B cell (primary cell): ENCODE measurements around the gene OIT3. TPM values are rescaled to one million over a fixed set of nuclear protein-coding genes. Genes with fewer than 3 reads are reported as not detected.

Experiments used
- ATAC-seq: fragments of 200-7000 bp; cut with Tn5 transposase; one replicate; pipeline ENCODE4 v1.10.0; 2021; ENCODE audit warnings: low read depth, mild to moderate bottlenecking, moderate number of reproducible peaks, moderate library complexity
- CTCF ChIA-PET: fragments of 350-600 bp; sonication (Branson Sonifier 250); formaldehyde crosslinking; loops from one replicate; lab custom pipeline; 2021; ENCODE audit warnings: antibody characterized with exemption, inconsistent platforms; lab: Charles Lee
- POLR2A ChIA-PET: fragments of 350-600 bp; sonication (Branson Sonifier 250); formaldehyde crosslinking; loops from one replicate; lab custom pipeline; 2021; ENCODE audit warnings: antibody characterized with exemption; lab: Charles Lee
- DNase-seq: peaks from one replicate; pipeline ENCODE4 v3.0.0; 2013
- H2AFZ ChIP-seq: 2 replicates; pipeline ENCODE4 v1.6.1; 2012; ENCODE audit warnings: mild to moderate bottlenecking, low read depth, low read length; ENCODE audit not compliant: insufficient read depth, poor library complexity, severe bottlenecking
- H3K27ac ChIP-seq, 2 donors: 1 replicate in 1 of 2; 2 replicates in 1 of 2; pipeline ENCODE4 v1.5.1; 2012 to 2013; ENCODE audit warnings: low read length in 2 of 2, mild to moderate bottlenecking in 2 of 2, moderate library complexity in 1 of 2
- H3K27me3 ChIP-seq, 4 experiments: fragments of 200-600 bp in 1 of 4; sonication (generic) in 1 of 4; replicated peaks in 1 of 4; 1 replicate in 2 of 4; 2 replicates in 2 of 4; pipeline versions ENCODE4 v1.6.1 to v1.7.0; 2013 to 2016; ENCODE audit warnings: low read length in 3 of 4, mild to moderate bottlenecking in 2 of 4, mixed read lengths in 1 of 4, moderate library complexity in 1 of 4; ENCODE audit not compliant: insufficient read depth in 4 of 4, control insufficient read depth in 3 of 4; ENCODE audit errors: control extremely low read depth in 1 of 4
- H3K36me3 ChIP-seq, 2 experiments: replicated peaks in 1 of 2; 1 replicate in 1 of 2; 2 replicates in 1 of 2; pipeline versions ENCODE4 v1.6.1 to v1.7.1; 2013; ENCODE audit warnings: low read length in 1 of 2; ENCODE audit not compliant: insufficient read depth in 2 of 2, control insufficient read depth in 1 of 2; ENCODE audit errors: control extremely low read depth in 1 of 2, extremely low read depth in 1 of 2
- H3K4me1 ChIP-seq, 2 donors: fragments of 200-600 bp in 1 of 2; sonication (generic) in 1 of 2; 1 replicate in 1 of 2; 2 replicates in 1 of 2; pipeline versions ENCODE4 v1.5.1 to v1.6.1; 2013 to 2017; ENCODE audit warnings: low read length in 2 of 2; ENCODE audit not compliant: control insufficient read depth in 2 of 2, insufficient read depth in 2 of 2
- H3K4me2 ChIP-seq: replicated peaks from 2 replicates; pipeline ENCODE3; 2012; ENCODE audit warnings: mild to moderate bottlenecking, low read depth, low read length; ENCODE audit not compliant: poor library complexity, severe bottlenecking
- H3K4me3 ChIP-seq, 5 experiments: fragments of 200-600 bp in 1 of 5; sonication (generic) in 1 of 5; 1 replicate in 3 of 5; 2 replicates in 2 of 5; pipeline versions ENCODE4 v1.5.1 to v1.7.0; 2011 to 2016; ENCODE audit warnings: low read length in 4 of 5, mild to moderate bottlenecking in 4 of 5, low read depth in 2 of 5, control low read depth in 1 of 5, moderate library complexity in 1 of 5; ENCODE audit not compliant: insufficient read depth in 1 of 5; ENCODE audit errors: control extremely low read depth in 1 of 5, extremely low read depth in 1 of 5
- H3K79me2 ChIP-seq: fragments of 200-600 bp; sonication (generic); one replicate; pipeline ENCODE4 v1.6.0; 2016; ENCODE audit warnings: low read length; ENCODE audit not compliant: control insufficient read depth, insufficient read depth
- H3K9ac ChIP-seq: fragments of 200-600 bp; sonication (generic); 2 replicates; pipeline ENCODE4 v1.6.1; 2017; ENCODE audit warnings: mild to moderate bottlenecking, low read length, moderate library complexity
- H3K9me3 ChIP-seq, 3 donors: one replicate each; pipeline versions ENCODE4 v1.6.1 to v1.7.1; 2013; ENCODE audit warnings: low read length in 2 of 3; ENCODE audit not compliant: control insufficient read depth in 2 of 3, insufficient read depth in 1 of 3; ENCODE audit errors: control extremely low read depth in 1 of 3
- H4K20me1 ChIP-seq: 2 replicates; pipeline ENCODE4 v1.6.0; 2012; ENCODE audit warnings: mild to moderate bottlenecking, low read length; ENCODE audit not compliant: insufficient read depth, control insufficient read depth, poor library complexity, severe bottlenecking
- H3K27ac Mint-ChIP-seq: one replicate; pipeline ENCODE4 v1.8.0; 2021; ENCODE audit warnings: mixed read lengths
- H3K27me3 Mint-ChIP-seq: one replicate; pipeline ENCODE4 v1.8.0; 2021; ENCODE audit warnings: mixed read lengths
- H3K4me1 Mint-ChIP-seq: one replicate; pipeline ENCODE4 v1.8.0; 2021; ENCODE audit warnings: mixed read lengths
- H3K4me3 Mint-ChIP-seq: one replicate; pipeline ENCODE4 v1.8.0; 2021; ENCODE audit warnings: mixed read lengths
- H3K9me3 Mint-ChIP-seq: one replicate; pipeline ENCODE4 v1.8.0; 2022; ENCODE audit warnings: mixed read lengths; ENCODE audit not compliant: insufficient read depth
- EZH2 ChIP-seq: IDR thresholded peaks from 2 replicates; pipeline ENCODE4 v1.6.1; 2012; ENCODE audit warnings: borderline replicate concordance, low read depth, mild to moderate bottlenecking, moderate library complexity, low read length; ENCODE audit not compliant: insufficient read depth, poor library complexity, severe bottlenecking
- WGBS: methylation state at CpG from one replicate; pipeline ENCODE4 v1.1.5; 2013; ENCODE audit warnings: missing lambda C conversion rate; ENCODE audit not compliant: insufficient coverage; 5-methylcytosine and 5-hydroxymethylcytosine counted together
- intact Hi-C: fragments of 100-400 bp; cut with micrococcal nuclease; formaldehyde crosslinking; loops from one replicate; pipeline ENCODE4 v1.10.0; 2022
- polyA plus RNA-seq: library from polyadenylated mRNA; depleted of rRNA; stranded (reverse); fragments of >200 nt; gene quantifications from 2 replicates; pipeline ENCODE4 v1.2.3, GENCODE V29; 2012
- total RNA-seq, 2 donors: library from RNA; stranded (reverse); fragments of 120-200 nt in 1 of 2; gene quantifications; 1 replicate in 1 of 2; 2 replicates in 1 of 2; pipeline versions ENCODE4 v1.2.3 to v1.2.4, GENCODE V29; 2013 to 2022
- TF ChIP-seq, protein P1 (sequence below): fragments of 200-600 bp; IDR thresholded peaks from one replicate; pipeline ENCODE4 v1.8.0; 2022; ENCODE audit warnings: antibody characterized with exemption, mild to moderate bottlenecking

OIT3 gene
- total and polyA plus RNA-seq, 2 donors (not counting 1 experiment from before 2014, with no cell fraction given) = 0.04 TPM; not detected in 1

DNA sequence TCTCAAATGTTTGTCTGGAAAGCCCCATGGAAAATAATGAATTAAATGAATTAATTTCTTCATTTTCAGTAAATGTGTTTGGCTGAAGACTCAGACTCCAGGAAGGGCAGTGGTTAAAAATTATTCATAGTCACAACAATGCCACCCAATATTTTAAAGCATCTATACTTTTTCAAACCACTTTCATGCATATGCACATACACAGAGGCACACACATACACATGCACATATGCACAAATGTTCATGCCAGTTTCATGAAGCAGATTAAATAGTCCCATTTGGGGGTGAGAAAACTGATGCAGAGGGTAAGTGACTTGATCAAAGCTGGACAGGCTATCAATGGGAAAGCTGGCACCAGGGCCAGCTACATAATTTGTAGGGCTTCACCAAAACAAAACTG, 62.5 kb downstream of the OIT3 start:
- Histone ChIP-seq H3K4me1 (no peaks in the 10 kb centered on the region), H3K9ac (no peak overlapping the region), H4K20me1 (no peaks in the 10 kb centered on the region), H3K27me3 (no peaks in the 10 kb centered on the region), H3K36me3 (no peaks in the 10 kb centered on the region), H3K4me3 (no peak overlapping the region), H3K79me2 (no peaks in the 10 kb centered on the region), H3K9me3 (no peaks in the 10 kb centered on the region), H3K4me2 (no peak overlapping the region), H2AFZ (no peak overlapping the region), H3K27ac (no peak overlapping the region)
- ChIA-PET CTCF (no interaction called here), POLR2A (no interaction called here)
- no peaks in the 10 kb centered on the region for H3K9me3 Mint-ChIP-seq
- H3K4me1 Mint-ChIP-seq = no peaks in the 10 kb centered on the region
- TF ChIP-seq, protein P1, sequence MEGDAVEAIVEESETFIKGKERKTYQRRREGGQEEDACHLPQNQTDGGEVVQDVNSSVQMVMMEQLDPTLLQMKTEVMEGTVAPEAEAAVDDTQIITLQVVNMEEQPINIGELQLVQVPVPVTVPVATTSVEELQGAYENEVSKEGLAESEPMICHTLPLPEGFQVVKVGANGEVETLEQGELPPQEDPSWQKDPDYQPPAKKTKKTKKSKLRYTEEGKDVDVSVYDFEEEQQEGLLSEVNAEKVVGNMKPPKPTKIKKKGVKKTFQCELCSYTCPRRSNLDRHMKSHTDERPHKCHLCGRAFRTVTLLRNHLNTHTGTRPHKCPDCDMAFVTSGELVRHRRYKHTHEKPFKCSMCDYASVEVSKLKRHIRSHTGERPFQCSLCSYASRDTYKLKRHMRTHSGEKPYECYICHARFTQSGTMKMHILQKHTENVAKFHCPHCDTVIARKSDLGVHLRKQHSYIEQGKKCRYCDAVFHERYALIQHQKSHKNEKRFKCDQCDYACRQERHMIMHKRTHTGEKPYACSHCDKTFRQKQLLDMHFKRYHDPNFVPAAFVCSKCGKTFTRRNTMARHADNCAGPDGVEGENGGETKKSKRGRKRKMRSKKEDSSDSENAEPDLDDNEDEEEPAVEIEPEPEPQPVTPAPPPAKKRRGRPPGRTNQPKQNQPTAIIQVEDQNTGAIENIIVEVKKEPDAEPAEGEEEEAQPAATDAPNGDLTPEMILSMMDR = no peak
- TF ChIP-seq EZH2 = no peak
- H3K27ac Mint-ChIP-seq = no peak overlapping the region
- intact Hi-C loops = no loop called here
- DNase-seq (no peak), ATAC-seq (no peak)
- peaks cover 19% of the 10 kb centered on the region for H3K27me3 Mint-ChIP-seq
- H3K4me3 Mint-ChIP-seq = no peak overlapping the region

DNA sequence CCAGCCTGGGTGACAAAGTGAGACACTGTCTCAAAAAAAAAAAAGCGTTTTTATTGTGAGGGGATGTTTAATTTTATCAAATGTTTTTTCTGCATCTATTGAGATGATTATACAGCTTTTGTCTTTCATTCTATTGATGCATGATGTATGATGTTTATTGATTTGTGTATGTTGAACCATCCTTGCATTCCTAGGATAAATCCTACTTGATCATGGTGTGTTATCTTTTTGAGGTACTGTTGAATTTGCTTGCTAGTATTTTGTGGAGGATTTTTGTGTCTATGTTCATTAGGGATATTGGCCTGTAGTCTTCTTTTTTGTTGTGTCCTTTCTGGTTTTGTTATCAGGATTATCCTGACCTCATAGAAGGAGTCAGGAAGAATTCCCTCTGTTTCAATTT, 83.3 kb downstream of the OIT3 start:
- Mint-ChIP-seq H3K27ac (no peak overlapping the region), H3K4me1 (no peaks in the 10 kb centered on the region), H3K27me3 (peaks cover 13% of the 10 kb centered on the region), H3K9me3 (peaks cover 30% of the 10 kb centered on the region), H3K4me3 (no peak overlapping the region)
- Histone ChIP-seq H3K27me3 (peaks cover 0 to 12% (median 1%) of the 10 kb centered on the region in 4 experiments), H3K36me3 (no peaks in the 10 kb centered on the region), H3K4me3 (no peak overlapping the region), H4K20me1 (no peaks in the 10 kb centered on the region), H3K9me3 (peaks cover 6 to 37% (median 31%) of the 10 kb centered on the region in 3 donors), H3K4me2 (no peak overlapping the region), H3K9ac (no peak overlapping the region), H3K79me2 (no peaks in the 10 kb centered on the region), H3K27ac (no peak overlapping the region), H3K4me1 (no peaks in the 10 kb centered on the region), H2AFZ (no peak overlapping the region)
- TF ChIP-seq, protein P1 = no peak
- TF ChIP-seq EZH2 = no peak
- ATAC-seq (no peak), DNase-seq (no peak)
- ChIA-PET POLR2A (no interaction called here), CTCF (no interaction called here)
- intact Hi-C loops = no loop called here
- no CpG with 5 or more reads among the region's 1 CpG for WGBS
